Left colon (tissue), 2 donors: ENCODE data around the gene TJAP1. TPM values are rescaled to one million over a fixed set of nuclear protein-coding genes. Genes with fewer than 3 reads are reported as not detected.
"Not testable (repeated sequence)": the region's sequence is repeated elsewhere in the genome, so short reads cannot be mapped to it uniquely, and the experiment has no call there.

Experiments
- ATAC-seq: fragments of 200-7000 bp; cut with Tn5 transposase; one replicate; pipeline ENCODE4 v1.9.1; 2020; ENCODE audit warnings: mild to moderate bottlenecking, moderate library complexity
- DNase-seq, 2 donors: peaks; one replicate each; pipeline ENCODE4 v3.0.0-alpha.2; 2020
- intact Hi-C, 2 donors: fragments of 100-400 bp; cut with DNase I in 1 of 2; cut with micrococcal nuclease in 1 of 2; formaldehyde crosslinking; loops; one replicate each; pipeline versions ENCODE4 v1.11.2 to v1.14.0; 2022; cut with DNase I, micrococcal nuclease
- total RNA-seq, 2 donors: library from RNA; stranded (reverse); fragmentation: NEBNext Ultra II Directional; extraction: Animal tissue kit (Norgen Biotek cat#: 25700); gene quantifications; one replicate each; pipeline ENCODE4 v1.2.1, GENCODE V29; 2021
- donor health status: DM: no; HTN: no; CAD: no.
- donor health status: DM: yes; HTN: yes; CAD: no.

Gene TJAP1
- total RNA-seq, 2 donors from 2014 or later, result 16.9 to 18.4 TPM

- DNase-seq (no peak), ATAC-seq (no peak)
- intact Hi-C loops, result loop anchor here (5.0 to 10.0 kb wide), 2 partner anchors 47 to 54 kb away; no protein-coding TSS in a partner anchor
Measured at GRCh38 chr6:43450699-43451131, 26.7 kb upstream of the TJAP1 start.

- ATAC-seq (no peak), DNase-seq (no peak)
- intact Hi-C loops, result loop anchor here (5.0 to 10.0 kb wide), 2 partner anchors 46 to 53 kb away; no protein-coding TSS in a partner anchor
Measured at GRCh38 chr6:43451348-43451747, 26.0 kb upstream of the TJAP1 start.

- DNase-seq (no peak), ATAC-seq (no peak)
- intact Hi-C loops, result loop anchor here (5.0 to 10.0 kb wide), 2 partner anchors 45 to 53 kb away; no protein-coding TSS in a partner anchor
Measured at GRCh38 chr6:43451939-43452338, 25.4 kb upstream of the TJAP1 start.

- intact Hi-C loops, result loop anchor here (5.0 to 10.0 kb wide), 2 partner anchors 44 to 52 kb away; no protein-coding TSS in a partner anchor
- no peak for ATAC-seq
- DNase-seq, result no peak
Measured at GRCh38 chr6:43452896-43453295, 24.5 kb upstream of the TJAP1 start.

GRCh38 chr6:43453831-43454230 is 23.5 kb upstream of the TJAP1 start:
- intact Hi-C loops, result loop anchor here (5.0 to 10.0 kb wide), 2 partner anchors 43 to 51 kb away; no protein-coding TSS in a partner anchor
- no peak for DNase-seq
- no peak for ATAC-seq

- no peak for DNase-seq
- intact Hi-C loops, result loop anchor here (5.0 to 10.0 kb wide), 2 partner anchors 43 to 51 kb away; no protein-coding TSS in a partner anchor
- ATAC-seq, result peak; percentile 28
Measured at GRCh38 chr6:43454290-43454695, 23.1 kb upstream of the TJAP1 start.

GRCh38 chr6:43454696-43455530 is 22.5 kb upstream of the TJAP1 start:
- DNase-seq, result peak; percentile 72 to 88
- ATAC-seq, result peak; percentile 89
- intact Hi-C loops, result loop anchor here (5.0 to 10.0 kb wide), 2 partner anchors 42 to 50 kb away; no protein-coding TSS in a partner anchor

- DNase-seq (peak in 1 of 2 donors; percentile 46), ATAC-seq (peak; percentile 52)
- intact Hi-C loops, result loop anchor here in 1 of 2 donors (10.0 kb wide), 1 partner anchor 49 kb away; no protein-coding TSS in a partner anchor
Measured at GRCh38 chr6:43455531-43456428, 21.6 kb upstream of the TJAP1 start, which contains the start of gene DLK2. Gene DLK2, minus strand, starts transcription at chr6:43455548. Its CDS starts 723 bp downstream, at chr6:43454825.

GRCh38 chr6:43457643-43458042 is 19.7 kb upstream of the TJAP1 start:
- no peak for ATAC-seq
- intact Hi-C loops, result loop anchor here in 1 of 2 donors (10.0 kb wide), 1 partner anchor 47 kb away; no protein-coding TSS in a partner anchor
- no peak for DNase-seq

GRCh38 chr6:43458154-43458553 is 19.2 kb upstream of the TJAP1 start:
- not testable (repeated sequence) for ATAC-seq, DNase-seq
- intact Hi-C loops, result loop anchor here in 1 of 2 donors (10.0 kb wide), 1 partner anchor 47 kb away; no protein-coding TSS in a partner anchor

- no peak for ATAC-seq
- no peak for DNase-seq
- intact Hi-C loops, result loop anchor here in 1 of 2 donors (10.0 kb wide), 1 partner anchor 45 kb away; no protein-coding TSS in a partner anchor
Measured at GRCh38 chr6:43459535-43459934, 17.8 kb upstream of the TJAP1 start.

GRCh38 chr6:43460032-43460431 is 17.3 kb upstream of the TJAP1 start:
- ATAC-seq (no peak), DNase-seq (no peak)
- intact Hi-C loops, result no loop called here

- intact Hi-C loops, result no loop called here
- no peak for ATAC-seq
Measured at GRCh38 chr6:43461936-43462335, 15.4 kb upstream of the TJAP1 start.

GRCh38 chr6:43464337-43464736 is 13.0 kb upstream of the TJAP1 start:
- ATAC-seq, result no peak
- no peak for DNase-seq
- intact Hi-C loops, result no loop called here

More at GRCh38 chr6:43461936-43462335, 15.4 kb upstream of the TJAP1 start:
- no peak for DNase-seq

GRCh38 chr6:43465948-43466347 is 11.4 kb upstream of the TJAP1 start:
- intact Hi-C loops, result no loop called here
- ATAC-seq (no peak), DNase-seq (peak in 1 of 2 donors; percentile 5)

GRCh38 chr6:43467265-43467664 is 10.1 kb upstream of the TJAP1 start:
- ATAC-seq, intact Hi-C loops: not testable (repeated sequence)
- DNase-seq, result peak in 1 of 2 donors; percentile 3

GRCh38 chr6:43467752-43468151 is 9.6 kb upstream of the TJAP1 start:
- intact Hi-C loops, result no loop called here
- ATAC-seq (no peak), DNase-seq (peak in 1 of 2 donors; percentile 3)

GRCh38 chr6:43468240-43468639 is 9.1 kb upstream of the TJAP1 start:
- ATAC-seq (no peak), DNase-seq (peak in 1 of 2 donors; percentile 4)
- intact Hi-C loops, result no loop called here
